Activated CD8-positive, alpha-beta memory T cell treated with anti-CD3 and anti-CD28 coated beads for 36 hours (primary cell): Measurements from ENCODE around the gene SLC37A3. TPM values are rescaled to one million over a fixed set of nuclear protein-coding genes. Genes with fewer than 3 reads are reported as not detected.
"Not testable (repeated sequence)": the region's sequence is repeated elsewhere in the genome, so short reads cannot be mapped to it uniquely, and the experiment has no call there.

Experiments
- CTCF ChIA-PET: fragments of 350-600 bp; sonication (Branson Sonifier 250); formaldehyde crosslinking; loops from one replicate; lab custom pipeline; 2021; ENCODE audit warnings: antibody characterized with exemption; lab: Charles Lee
- POLR2A ChIA-PET: fragments of 350-600 bp; sonication (Branson Sonifier 250); formaldehyde crosslinking; loops from one replicate; lab custom pipeline; 2021; ENCODE audit warnings: antibody characterized with exemption; lab: Charles Lee
- total RNA-seq, 2 experiments: library from RNA; stranded (reverse); gene quantifications; one replicate each; pipeline ENCODE4 v1.2.3, GENCODE V29; 2021

The SLC37A3 gene
- total RNA-seq, 2 experiments from 2014 or later = 42.0 to 45.0 TPM

- POLR2A ChIA-PET = no interaction called here
- CTCF ChIA-PET = interaction anchor here (0.6 to 1.2 kb wide), 6 partner anchors 10 to 105 kb away, joined by 3 to 5 read pairs (median 4); no protein-coding TSS in a partner anchor
These were observed 72.0 kb downstream of the SLC37A3 start for GRCh38 chr7:140326116-140326928.

- ChIA-PET CTCF (interaction anchor here (0.7 to 1.2 kb wide), 2 partner anchors 9 to 19 kb away, joined by 3 read pairs; no protein-coding TSS in a partner anchor), POLR2A (no interaction called here)
These were observed 72.7 kb downstream of the SLC37A3 start for GRCh38 chr7:140325600-140325999.

- CTCF ChIA-PET = interaction anchor here (0.7 to 1.2 kb wide), 2 partner anchors 8 to 256 kb away, joined by 3 read pairs; no protein-coding TSS in a partner anchor
These were observed 73.6 kb downstream of the SLC37A3 start for GRCh38 chr7:140324714-140325113.

GRCh38 chr7:140322759-140323158 lies 75.6 kb downstream of the SLC37A3 start:
- POLR2A ChIA-PET = no interaction called here
- CTCF ChIA-PET = no interaction called here

More at GRCh38 chr7:140324714-140325113, 73.6 kb downstream of the SLC37A3 start:
- POLR2A ChIA-PET = no interaction called here

DNA sequence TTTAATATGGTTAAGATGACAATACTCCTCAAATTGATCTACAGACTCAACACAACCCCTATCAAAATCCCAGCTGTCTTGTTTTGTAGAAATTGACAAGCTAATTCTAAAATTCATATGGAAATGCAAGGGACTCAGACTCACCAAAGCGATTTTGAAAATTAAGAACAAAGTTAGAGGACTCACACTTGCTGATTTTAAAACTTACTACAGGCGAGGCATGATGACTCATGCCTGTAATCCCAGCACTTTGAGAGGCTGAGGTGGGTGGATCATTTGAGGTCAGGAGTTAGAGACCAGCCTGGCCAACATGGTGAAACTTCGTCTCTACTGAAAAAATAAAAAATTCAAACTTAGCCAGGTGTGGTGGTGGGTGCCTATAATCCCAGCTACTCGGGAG lies 78.3 kb downstream of the SLC37A3 start:
- POLR2A ChIA-PET, CTCF ChIA-PET: not testable (repeated sequence)

DNA sequence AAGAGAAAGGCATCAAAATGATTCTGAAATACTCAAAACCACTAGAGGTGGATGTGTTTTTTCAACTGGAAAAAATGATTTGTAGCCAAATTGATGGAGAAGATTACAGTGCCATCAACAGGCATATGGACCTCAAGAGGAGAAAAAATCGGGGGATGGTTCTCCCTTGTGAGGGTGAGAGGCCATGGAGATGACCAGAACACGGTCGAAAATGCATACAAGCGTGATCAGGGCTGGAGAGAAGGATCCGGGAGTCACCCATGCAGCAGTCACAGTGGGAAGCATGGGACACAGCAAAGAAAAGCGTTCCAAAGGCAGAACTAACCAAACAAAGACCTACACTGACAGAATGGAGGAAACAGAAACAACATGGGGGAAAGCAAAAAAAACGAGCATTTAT lies 80.3 kb downstream of the SLC37A3 start:
- CTCF ChIA-PET = no interaction called here
- POLR2A ChIA-PET = no interaction called here

DNA sequence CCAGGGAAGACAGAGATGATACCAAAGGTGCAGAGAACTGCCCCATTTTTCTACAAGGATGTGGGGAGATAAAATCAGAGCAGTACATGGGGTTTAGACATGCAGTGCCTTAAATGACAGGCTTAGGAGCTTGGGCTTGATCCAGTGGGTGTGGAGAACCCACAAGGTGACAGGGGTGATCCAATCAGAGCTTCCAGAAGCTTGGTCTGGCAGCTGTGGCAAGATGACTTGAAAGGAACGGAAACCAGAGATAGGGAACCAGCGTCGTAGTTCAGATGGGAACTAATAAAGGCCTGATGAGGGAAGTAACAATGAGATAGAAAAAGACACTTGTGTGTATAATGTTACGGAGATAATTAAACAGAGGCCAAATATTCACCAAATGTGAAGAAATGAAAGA lies 80.7 kb downstream of the SLC37A3 start:
- ChIA-PET POLR2A (no interaction called here), CTCF (no interaction called here)

DNA sequence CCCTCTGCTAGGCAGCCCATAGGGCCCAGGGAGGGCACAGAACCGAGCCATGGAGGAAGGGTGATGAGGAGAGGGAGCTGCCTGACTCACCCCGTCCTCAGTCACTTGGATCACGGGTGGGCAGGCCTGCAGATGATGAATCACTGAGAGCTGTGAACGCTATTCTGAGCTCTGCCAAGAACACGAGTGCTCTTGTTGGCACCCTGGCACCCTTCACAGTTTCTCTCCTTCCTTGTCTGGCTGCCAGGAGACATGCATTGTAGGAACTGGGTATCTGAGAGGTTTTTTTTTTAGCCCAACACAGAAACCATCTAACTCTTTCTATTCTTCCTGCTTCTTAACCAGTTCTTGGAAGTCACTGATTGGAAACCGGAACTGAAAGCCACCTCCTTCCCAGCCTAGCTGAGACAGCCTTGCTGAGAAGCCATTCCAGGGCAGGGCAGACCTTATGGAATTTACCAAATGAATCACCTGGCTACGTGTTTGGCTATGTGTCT lies 82.1 kb downstream of the SLC37A3 start:
- ChIA-PET CTCF (interaction anchor here (0.6 to 1.3 kb wide), 2 partner anchors 9 to 20 kb away, joined by 3 to 5 read pairs; no protein-coding TSS in a partner anchor), POLR2A (interaction anchor here (0.7 kb wide), 1 partner anchor 109 kb away, joined by 3 read pairs; no protein-coding TSS in a partner anchor)

GRCh38 chr7:140315498-140316164 lies 82.7 kb downstream of the SLC37A3 start:
- CTCF ChIA-PET = interaction anchor here (0.6 to 1.3 kb wide), 3 partner anchors 10 to 21 kb away, joined by 3 to 5 read pairs (median 3); no protein-coding TSS in a partner anchor
- POLR2A ChIA-PET = no interaction called here

GRCh38 chr7:140314573-140315480 lies 83.5 kb downstream of the SLC37A3 start:
- ChIA-PET CTCF (interaction anchor here (1.0 kb wide), 1 partner anchor 11 kb away, joined by 3 read pairs; no protein-coding TSS in a partner anchor), POLR2A (no interaction called here)

DNA sequence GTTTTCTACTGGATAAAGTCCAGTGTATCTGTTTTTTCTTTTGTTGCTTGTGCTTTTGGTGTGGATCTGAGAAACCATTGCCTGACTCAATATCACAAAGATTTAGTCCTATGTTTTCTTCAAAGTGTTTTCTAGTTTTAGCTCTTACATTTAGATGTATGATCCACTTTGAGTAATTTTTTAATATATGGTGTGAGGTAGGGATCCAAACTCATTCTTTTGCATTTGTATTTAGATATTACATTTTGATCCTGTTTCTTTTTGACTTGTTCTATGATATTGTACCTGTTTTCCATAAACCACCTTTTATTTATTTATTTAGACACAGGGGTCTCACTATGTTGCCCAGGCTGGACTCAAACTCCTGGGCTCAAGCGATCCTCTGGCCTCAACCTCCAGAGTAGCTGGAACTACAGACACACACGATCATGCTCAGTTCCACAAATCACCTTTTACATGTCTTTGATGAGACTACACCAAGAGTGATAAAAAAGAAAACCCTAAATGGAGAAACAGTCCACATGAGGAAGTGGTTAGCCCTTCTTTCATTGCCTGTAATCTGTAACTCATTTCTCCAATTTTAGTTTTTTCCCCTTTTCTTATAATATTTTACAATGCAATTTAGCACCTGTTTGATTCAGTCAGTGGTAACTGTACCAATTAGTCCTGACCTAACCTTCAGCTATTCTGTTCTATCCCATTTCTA lies 86.0 kb downstream of the SLC37A3 start:
- POLR2A ChIA-PET = no interaction called here
- CTCF ChIA-PET = no interaction called here

DNA sequence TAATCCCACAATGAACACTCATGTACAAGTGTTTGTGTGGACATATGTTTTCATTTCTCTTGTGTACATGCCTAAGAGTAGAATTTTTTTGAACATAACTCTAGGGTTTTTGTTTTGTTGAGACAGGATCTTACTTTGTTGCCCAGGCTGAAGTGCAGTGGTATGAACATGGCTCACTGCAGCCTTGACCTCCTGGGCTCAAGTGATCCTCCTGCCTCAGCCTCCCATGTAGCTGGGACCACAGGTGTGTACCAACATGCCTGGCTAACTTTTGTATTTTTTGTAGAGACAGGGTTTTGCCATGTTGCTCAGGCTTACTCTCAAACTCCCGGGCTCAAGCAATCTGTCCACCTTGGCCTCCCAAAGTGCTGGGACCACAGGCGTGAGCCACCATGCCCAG lies 87.2 kb downstream of the SLC37A3 start:
- CTCF ChIA-PET, POLR2A ChIA-PET: not testable (repeated sequence)

DNA sequence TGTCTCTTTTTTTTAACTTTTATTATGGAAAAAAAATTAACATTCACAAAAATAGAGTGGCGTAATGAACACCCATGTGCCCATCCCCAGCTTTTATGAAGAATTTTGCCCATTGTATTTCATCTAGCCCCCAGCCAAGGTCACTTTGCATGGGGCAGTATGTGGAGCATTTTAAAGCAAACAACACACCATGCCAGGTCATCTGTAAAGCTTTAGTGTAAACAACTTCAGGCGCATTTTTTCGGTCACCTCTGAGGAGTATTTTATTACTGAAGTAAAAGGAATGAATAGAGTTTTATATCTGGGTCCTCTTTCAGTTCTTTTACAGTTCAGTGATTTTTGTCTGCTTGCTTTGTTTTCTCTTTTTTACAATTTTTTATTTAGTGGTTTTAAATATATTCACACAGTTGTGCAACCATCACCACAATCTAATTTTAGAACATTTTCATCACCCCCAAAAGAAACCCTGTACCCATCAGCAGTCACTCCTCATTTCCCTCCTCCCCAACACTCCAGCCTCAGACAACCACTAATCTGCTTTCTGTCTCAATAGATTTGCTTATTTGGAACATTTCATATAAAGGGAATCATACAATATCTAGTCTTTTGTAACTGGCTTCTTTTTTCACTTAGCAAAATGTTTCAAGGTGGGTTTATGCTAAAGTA lies 87.9 kb downstream of the SLC37A3 start:
- ChIA-PET POLR2A (no interaction called here), CTCF (no interaction called here)

DNA sequence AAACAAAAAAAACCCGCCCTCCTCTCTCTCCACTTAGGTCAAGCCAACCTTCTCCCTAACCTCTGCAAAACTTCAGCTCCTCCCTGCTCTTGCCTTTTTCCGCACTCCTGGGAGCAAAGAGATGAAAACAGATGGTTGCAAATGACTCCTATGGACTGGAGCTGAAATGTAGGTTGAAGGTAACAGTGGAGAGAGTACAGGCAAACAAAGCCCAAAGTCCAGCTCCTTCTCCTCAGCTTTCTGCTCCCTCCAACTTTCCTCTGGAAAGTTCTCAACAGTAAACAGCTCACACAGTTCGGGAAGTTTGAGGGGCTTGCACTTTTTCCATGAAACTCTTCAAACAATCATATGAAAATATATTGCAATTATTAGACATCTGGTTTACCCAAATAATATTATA lies 90.3 kb downstream of the SLC37A3 start:
- CTCF ChIA-PET = interaction anchor here (0.6 kb wide), 1 partner anchor 191 kb away, joined by 3 read pairs; no protein-coding TSS in a partner anchor
- POLR2A ChIA-PET = no interaction called here

GRCh38 chr7:140304191-140304799 lies 94.0 kb downstream of the SLC37A3 start:
- POLR2A ChIA-PET = interaction anchor here (0.6 to 2.0 kb wide), 5 partner anchors 51 to 128 kb away, joined by 3 to 12 read pairs (median 7); partner anchors contain the start of gene KDM7A
- CTCF ChIA-PET = interaction anchor here (0.6 to 1.3 kb wide), 8 partner anchors 11 to 239 kb away, joined by 3 to 6 read pairs (median 3); partner anchors contain the start of gene KDM7A

DNA sequence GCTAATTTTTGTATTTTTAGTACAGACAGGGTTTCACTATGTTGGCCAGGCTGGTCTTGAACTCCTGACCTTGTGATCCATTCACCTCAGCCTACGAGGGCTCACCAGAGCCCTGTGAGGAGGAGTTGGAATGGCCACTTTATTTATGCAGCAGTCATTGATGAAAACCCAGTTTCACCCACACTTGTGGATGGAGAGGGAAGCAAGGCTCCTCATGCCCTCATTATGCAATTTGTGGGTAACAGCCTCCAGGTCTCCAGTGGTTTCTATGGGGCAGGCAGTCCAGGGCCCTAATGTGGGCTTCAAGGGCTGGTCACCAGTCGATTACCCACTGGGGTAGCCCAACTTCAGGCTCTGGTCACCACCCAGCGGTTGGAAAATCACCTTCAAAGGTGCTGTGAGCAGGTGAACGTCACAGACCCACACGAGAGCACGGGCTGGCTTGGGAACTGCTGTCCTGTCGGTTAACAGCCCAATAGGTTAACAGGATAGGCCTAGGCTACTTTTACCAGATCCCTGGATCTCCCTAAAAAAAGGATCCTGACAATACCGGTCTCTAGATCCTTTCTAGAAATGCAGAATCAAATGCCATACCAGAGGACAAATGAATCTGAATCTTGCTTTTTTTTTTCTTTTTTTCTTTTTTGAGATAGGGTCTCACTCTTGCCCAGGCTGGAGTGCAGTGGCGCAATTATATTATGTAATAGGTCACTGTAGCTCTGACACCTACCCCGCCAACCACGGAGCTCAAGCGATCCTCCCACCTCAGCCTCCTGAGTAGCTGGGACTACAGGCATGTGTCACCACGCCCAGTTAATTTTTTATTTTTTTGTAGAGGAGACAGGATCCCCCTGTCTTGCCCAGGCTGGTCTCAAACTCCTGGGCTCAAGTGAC lies 97.8 kb downstream of the SLC37A3 start:
- ChIA-PET POLR2A (no interaction called here), CTCF (no interaction called here)
